Activated gamma-delta T cell treated with Interleukin-2 at 50 U/mL for 16 hours (primary cell): Measurements from ENCODE around the gene MYEOV.

Experiments used
- DNase-seq: peaks from one replicate; pipeline ENCODE4 v3.0.0-alpha.2; 2020

MYEOV gene

DNA sequence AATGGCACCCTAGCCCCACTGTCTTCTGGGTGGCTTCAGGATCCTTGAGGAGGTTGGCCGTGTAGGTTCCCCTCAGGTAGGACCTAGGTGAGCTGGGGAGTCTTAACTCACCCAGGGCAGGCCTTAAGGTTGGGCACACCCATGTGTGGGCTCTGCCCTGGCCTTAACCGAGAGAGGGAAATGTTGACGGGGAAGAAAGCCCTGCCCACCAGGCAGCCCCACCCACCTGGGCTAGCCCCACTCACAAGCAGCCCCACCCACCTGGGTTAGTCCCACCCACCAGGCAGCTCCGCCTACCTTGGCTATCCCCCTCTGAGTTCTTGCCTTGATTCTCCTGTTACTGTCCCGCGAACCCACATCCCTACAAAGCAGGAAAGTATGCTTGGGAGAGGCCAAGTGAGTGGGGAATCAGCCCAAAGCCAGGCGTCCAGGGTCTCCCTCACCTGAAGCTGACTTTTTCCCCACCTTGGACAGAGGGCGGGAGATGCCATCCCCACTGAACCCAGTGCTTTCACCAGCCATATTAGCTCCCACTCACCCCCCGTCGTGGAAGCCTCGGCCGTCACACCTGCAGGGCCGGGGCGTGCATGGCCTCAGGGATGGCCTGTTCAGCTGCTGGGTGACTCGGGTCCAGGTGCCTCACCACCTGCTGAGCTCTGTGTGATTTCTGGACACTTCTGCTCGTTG, at the start of gene MYEOV:
Gene MYEOV, plus strand, starts transcription at position 337 of the 687 bp plus-strand sequence. CDS start 1,200 bp downstream, outside the sequence.
- no peak for DNase-seq

DNA sequence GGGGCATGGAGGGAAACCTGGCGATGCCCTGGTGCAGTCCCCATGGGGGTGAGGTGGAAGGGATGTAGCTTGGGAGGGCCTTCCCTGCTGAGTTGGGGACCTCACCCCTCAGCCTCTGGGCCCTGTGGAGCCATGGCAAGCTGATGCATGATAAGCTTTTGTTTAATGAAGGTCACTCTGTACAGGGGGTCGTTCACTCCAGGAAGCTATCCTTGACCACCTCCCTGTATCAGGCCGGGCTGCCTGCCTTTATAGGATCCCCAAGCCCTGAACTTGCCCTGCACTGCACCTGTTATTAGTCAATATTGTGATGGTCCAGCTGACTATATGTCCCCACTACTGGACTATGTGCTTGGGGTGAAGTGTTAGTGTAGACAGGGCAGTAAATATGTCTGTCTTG, 49.7 kb upstream of the MYEOV start:
- no peak for DNase-seq

DNA sequence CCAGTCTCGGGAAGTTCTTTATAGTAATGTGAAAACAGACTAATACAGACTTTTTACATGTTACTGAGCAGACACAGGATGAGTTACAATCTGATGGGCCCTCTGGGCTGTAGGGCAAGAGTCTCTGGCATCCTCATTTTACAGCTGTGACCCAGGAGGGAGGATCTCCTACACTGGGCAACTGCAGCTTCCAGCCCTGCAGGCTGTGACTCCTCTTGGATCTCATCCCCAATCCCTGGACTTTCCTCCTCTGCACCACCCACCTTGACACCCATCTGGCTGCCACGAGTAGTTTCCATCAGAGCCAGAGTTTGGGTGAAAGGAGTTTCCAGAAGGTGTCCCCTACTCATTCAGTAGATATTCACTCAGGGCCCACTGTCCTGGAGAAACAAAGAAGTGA, 48.9 kb upstream of the MYEOV start:
- DNase-seq = no peak

DNA sequence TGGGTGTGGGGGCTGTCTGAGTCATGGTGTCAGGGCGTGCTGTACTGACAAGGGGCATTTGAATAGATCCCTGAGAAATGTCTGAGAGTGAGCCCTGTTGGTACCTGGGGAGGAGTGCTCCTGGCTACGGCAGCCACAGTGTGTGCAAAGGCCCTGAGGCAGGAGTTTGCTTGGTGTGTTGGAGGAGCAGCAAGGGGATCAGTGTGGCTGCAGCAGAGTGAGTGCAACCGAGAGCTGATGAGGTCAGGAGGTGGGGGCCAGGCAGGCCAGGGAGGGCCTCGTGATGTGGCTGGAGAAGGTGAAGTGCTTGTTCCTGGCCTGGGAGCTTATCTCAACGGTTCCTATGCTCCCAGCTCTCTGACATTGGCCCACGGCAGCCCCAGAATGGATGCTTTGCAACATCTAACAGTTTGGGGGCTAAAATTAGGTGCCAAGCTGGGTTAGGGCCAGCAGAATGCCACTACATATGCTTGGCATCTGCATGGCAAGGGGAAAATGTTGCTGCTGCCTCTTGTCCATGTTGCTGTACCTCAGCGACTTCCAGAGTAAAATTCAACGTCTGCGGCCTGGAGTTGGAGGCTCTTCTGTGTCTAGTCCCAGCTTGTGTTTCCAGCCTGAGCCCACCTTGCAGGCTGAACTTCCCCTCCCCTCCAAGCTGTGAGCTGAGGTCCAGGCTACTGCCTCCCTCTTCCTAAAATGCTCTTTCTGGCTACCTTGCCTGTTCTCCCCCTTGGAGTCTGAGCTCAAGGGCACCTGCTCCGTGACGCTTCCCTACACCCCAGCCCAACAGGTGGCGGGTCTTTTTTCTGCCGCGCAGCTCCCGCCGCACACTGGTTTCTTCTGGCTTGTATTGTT, 48.2 kb upstream of the MYEOV start:
- no peak for DNase-seq

DNA sequence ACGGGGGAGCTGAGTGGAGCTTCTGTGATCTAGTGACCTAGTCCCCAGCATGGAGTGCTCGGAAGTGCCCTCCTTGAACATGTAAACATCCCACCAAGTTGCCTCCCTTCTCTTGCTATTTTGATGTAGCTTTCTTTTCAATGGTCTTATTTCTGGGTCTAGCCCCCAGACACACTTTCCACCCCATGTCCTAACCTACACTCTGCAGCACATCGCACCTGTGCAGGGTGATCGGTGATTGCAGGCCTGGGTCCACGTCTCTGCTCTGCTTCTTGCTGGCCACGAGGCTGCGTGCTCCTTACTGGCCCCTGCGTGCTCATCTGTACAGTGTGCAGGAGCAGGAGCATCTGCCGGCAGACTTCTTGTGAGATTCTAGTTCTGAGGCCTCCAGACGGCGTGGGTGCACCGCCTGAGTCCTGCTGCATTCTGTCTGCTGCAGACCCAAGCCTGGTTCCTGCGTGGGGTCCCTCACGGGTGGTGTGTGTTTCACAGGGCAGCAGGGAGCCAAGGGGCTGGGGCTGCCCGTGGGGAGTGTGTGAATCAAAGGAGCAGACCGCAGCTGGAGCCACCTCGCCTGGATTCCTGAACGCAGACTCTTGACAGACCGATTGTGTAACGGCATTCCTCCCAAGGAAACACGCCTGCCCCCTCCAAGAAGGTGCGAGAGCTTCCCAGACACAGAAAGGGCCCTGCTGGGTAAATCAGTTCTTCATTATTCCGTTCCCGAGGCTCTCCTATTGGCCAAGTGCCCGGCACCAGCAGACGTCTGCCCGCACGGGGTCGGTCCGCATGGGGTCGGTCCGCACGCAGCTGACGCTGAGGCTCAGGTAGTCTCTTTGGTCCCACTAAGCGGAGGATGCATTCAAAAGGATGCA, 44.4 kb upstream of the MYEOV start:
- DNase-seq = no peak

DNA sequence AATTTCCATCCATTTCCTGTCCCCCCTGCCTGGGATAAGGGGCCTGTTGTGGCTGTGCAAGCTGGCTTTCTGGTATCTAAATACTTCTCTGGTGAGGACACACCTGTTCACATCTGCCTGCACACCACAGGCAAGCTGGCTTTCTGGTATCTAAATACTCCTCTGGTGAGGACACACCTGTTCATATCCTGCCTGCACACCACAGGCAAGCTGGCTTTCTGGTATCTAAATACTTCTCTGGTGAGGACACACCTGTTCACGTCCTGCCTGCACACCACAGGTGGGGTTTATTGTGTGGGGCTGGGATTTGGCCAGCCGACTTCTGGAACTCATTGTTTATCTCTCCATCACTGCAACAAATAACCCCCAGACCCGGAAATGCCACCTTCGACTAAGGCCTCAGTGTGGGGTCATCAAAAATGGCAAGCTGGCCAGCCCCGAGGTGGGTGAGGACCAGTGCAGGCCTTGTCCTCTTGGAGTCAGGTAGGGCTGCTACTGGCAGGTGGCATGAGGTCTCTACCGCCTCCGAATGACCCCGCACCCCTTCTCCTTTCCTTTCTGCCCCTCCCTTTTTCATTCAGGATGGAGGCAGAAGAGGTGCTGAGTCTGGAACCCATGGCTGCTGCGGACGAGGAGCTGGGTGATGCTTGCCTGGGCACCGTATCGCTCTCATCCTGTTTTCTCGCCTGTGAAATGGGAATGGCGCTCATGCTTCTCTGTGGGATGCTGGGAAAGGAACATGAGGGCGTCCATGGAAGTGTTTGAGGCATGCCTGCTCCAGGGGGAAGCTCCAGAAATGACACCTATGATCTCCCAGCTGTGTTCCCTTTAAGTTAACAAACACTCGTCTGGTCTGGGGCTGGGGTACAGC, 43.5 kb upstream of the MYEOV start:
- no peak for DNase-seq

DNA sequence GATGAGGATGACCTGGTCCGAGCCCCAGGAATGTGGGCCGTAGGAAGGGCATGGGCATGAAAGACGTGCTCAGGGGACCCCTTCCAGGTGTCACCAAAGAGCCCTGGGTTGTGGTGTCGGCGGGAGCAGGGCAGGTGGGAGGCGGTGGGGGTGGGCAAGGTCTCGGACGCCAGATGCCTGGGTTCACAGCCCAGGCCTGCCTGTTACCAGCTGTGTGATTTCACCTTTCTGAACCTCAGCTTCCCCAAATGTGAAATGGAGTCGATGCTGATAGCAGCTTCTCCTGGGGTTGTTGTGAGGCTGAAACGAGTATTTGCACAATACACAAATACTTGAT, 42.9 kb upstream of the MYEOV start:
- DNase-seq = no peak

DNA sequence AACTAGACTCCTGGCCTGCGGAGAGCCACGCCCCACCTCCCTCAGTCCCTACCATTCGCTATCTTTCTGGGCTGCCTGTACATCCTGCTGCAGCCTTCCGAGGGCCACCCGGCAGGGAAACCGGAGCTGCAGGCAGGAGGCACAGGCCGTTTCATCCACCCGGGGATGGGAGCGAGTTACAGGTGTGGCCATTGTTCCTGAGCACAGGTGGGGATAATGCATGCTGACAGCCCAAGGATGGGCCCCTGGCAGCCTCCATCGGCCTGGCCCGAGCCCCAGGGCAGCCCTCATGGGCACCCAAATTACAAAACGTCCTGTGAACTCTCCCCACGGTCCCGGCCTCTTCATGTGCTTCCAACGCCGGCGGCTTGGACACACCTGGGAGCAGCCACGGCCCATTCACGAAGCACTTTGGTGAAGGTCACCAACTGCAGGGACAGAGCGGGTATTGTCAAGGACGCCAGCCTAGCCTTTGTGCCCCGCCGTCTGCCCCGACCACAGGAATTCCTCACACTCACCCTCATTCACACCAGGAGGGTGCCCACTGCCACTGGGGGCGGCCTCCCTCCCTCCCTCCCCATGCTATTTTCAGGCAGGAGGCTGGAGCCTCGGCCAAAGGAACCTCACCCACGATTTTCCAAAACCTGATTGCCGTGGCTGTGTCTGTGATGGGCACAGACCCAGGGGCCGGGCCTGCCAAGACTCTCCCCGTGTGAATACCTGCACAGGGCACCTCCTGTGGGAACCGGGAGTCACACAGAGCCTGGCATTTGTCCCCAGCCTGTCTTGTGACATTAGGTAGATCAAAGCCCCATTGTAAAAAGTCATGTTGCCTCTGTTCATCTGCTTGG, 42.1 kb upstream of the MYEOV start:
- DNase-seq = no peak

DNA sequence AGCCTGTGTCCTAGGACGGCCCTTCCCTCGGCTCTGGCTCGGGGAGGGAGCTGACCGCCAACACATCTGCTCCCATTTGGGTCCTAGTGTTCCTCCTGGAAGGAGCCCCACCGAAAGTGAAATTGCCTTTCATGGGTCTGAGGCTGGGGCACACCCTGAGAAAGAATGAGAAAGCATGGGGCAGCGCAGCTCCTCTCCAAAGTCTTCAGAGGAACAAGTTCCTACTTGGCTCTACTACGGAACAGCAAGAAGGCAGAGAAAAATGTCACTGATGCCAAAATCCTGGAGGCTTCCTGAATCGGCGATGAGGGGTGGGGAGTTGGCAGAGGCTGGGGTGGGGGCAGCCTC, 41.5 kb upstream of the MYEOV start:
- no peak for DNase-seq

DNA sequence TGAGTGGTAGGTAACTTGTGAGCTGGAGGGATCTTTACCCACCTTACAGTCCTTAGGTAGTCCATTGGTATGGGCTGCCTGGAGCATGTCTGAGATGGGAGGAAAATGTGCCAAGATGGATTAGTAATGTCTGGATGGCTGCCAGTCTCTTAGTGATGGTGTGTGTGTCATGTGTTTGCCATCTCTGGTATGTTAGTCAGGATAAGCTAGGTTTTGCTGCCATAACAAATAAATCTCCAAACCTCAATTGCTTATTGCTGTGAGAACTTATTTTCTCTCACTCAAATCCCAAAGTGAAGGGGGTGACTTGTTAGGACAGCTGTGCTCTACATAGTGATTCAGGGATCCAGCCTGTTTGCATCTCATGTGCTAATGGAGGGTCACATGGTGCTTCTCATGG, 40.9 kb upstream of the MYEOV start:
- no peak for DNase-seq

DNA sequence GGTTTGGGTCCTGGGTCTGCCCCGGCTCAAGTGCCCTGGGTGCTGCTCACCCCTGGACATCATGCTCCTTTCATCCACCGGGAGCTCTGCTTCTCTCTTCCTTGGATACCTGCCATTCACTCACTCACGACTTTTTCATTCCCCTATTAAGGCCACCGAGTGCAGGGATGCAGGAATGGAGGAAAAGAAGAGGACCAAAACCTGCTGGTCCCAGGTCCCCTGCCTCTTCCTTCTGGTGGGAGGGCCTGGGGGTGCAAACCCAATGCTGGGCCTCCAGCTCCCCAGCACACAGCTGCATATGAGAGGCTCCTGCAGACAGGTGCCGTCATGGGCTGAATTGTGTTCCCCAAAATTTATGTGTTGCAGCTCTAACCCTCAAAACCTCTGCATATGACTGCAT, 36.8 kb upstream of the MYEOV start:
- DNase-seq = no peak

DNA sequence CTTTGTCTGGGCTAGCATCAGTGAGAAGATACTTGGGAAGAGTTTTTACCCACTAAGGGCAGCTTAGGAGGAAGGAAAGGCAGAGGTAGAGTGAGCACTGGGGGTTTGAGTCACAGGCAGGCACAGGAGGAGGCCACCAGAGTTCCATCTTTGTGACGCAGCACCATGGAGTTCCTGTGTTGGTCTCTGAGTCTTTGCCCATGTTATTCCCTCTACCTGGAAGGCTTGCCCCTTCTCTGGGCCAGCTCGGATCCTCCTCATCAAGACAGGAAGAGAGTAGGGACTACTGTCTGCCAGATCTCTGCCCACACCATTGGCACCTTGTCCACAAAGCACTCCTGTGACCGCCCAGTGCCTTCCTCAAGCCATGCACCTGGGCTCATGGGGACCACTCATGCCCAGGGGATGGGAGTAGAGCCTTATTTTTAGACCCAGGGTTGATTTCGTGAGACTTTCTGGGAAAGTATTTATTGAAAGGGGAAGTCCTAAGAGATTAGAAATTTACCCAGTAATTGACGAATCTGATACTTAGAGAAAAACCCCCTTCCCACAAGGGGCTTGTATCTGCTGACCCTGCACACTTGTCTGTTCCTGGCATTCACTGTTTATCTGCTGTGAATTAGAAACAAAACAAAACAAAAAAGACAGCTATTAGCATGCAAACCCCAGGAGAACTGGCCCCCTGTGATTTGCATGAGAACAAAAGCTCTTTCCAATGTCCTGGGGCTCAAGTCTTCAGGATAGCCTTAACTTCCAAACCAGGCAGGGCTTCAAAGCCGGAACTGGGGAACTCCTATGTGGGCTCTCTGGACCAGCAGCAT, 35.9 kb upstream of the MYEOV start:
- DNase-seq = no peak

DNA sequence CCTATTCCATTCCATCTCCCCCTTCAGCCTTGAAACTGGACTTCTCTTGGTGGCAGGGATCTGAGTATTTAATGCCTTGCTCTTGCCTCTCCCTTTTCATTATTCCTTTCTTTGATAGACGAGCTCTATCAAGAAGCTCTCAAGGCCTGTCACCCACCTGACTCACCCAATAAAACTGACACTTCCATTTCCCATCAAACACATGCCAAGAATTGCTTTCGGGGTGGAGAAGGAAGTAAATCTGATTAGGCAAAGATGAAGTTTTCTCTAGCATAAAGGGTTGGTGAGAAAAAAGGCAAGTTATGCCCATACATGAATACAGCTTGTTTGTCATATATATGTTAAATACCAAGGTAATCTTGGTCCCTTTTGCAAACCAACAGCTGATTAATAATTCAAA, 34.9 kb upstream of the MYEOV start:
- DNase-seq = no peak

DNA sequence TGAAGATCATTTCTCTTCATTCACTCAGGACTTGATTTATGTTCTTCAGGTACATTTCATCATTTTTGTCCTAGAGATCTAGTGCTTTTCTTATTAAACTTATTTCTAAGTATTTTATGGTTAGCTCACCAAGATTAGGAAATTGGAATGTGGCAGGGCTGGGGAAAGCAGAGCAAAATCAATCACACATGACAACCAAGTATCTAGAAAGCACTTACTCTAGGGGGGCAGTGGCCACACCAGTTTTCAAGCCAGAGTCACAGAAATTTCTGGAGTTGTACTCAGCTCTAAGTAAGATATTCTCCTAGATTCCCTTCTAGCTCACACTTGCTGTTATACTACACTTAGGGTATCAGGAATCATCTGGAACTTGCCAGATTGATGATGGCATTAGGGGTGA, 33.3 kb upstream of the MYEOV start:
- no peak for DNase-seq

DNA sequence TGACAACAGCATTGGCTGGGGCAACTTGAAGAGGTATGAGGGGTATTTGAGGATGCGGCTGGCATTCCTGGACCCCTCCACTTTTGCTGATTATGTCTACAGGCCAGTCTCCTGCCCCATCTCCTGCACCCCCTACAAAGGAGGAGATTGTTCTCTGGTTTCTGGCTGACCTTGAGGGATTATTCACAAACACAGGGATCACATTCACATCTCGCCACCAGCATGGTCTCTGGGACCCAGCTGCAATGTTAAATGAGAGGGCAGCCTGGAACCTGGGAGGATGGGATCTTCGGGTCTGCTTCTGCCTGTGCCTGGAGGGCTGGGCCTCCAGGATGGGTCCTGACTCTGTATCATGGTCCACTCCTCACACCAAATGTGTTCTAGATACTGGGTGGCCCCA, 32.8 kb upstream of the MYEOV start:
- no peak for DNase-seq

DNA sequence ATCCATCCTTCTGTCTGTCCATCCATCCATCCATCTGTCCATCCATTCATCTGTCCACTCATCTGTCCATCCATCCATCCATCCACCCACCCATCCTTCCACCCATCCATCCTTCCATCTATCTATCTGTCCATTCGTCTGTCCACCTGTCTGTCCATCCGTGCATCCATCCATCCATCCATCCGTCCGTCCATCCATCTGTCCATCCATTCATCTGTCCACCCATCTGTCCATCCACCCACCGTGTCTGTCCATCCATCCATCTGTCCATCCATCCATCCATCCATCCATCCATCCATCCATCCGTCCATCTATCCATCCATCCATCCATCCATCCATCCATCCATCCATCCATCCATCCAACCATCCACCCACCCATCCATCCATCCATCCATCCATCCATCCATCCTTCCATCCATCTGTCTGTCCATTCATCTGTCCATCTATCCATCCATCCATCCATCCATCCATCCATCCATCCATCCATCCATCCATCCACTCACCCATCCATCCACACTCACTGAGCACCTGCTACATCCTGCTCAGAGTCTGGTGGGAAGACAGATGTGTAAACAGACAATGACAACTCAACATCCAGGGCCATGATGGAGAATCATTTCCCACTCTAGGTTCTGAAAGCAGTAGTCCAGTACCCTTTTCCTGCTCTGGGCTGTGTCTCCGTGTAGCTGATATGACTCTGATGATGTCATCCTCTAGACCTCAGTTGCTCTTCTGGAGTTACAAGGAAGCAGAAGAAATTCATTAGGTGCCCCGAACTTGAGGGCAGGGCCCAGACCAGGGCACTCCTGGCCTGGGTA, 30.8 kb upstream of the MYEOV start:
- no peak for DNase-seq

DNA sequence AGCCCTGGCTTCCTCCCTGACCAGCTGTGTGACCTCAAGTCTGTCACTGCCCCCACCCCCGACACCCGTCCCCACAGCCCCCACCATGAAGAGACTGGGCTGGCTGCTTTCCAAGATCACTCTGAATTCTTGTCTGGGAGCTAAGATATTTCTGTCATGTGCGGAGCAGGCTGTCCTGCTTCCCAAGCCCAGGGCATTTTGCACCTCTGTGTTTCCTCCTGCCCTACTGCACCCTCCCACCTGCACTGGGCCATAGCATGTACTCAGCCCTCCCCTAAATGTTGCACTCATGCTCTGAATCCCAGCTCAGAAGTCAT, 30.3 kb upstream of the MYEOV start:
- no peak for DNase-seq

DNA sequence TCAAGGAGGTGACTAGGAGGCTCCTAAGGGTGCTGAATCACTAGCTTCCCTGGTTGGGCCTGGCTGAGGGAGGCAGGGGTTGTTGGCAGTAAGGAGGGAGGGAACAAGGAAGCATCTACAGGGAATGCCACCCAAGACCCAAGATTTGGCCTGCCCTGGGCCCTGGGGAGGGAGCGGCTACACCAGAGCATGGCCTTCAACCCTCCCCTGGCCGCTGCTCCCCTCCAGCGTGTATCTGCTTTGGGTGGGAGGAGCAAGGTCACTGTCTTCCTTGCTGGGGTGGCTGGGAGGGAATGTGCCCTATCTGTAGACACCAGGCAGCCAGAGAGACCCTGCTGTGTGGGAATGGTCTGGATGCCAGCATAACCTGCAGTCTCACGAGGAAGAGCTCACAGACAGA, 29.5 kb upstream of the MYEOV start:
- no peak for DNase-seq

DNA sequence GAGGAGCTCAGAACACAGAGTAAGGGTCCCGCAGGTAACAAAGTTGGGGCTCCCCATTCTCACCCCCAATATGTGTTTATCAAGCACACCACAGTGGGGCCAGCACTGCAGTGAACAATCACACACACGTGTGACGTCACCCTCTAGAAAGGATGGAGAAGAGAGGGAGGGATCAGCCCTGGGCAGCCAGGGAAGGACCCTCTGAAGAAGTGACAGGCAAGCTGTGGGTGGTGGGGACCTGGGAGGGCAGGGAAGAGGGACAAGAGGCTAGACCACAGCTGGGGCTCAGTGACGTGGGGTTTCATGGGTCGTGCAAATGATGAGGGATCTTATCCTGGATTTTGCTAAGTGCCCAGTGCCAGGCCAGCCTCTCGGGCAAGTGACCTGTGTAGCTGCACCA, 28.7 kb upstream of the MYEOV start:
- no peak for DNase-seq

DNA sequence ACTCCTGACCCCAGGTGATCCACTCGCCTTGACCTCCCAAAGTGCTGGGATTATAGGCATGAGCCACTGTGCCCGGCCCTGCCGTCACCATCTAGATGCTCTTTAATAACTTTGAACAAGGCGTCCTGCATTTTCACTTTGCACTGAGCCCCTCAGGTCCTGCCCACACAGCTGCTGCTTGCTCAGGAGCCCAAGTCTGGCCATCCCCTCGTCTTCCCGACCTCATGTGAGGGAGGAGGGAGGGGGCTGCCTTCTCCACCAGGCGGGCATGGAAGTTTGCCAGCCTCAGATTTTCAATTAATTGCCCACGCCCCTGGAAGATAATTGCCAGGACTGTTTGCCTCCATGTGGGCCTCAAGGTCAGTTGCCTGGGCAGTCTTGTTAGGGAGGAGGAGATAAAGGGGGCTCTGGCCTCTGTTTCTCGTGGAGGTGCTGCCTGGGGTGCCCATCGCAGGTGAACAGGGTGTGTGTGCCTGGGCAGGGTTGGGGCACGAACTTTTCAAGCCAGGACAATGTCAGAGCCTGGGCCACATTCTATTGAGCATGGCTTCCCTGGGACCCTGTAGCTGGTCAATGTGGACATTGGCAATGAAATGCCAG, 27.9 kb upstream of the MYEOV start:
- no peak for DNase-seq
